ENCODE measurements around the gene MYO19. TPM values are rescaled to one million over a fixed set of nuclear protein-coding genes. Genes with fewer than 3 reads are reported as not detected.

Gene MYO19
- total and polyA plus RNA-seq, 2 of the 8 experiments (the other 6 are each of a cell fraction or from before 2014, with no cell fraction given): 126 to 163 TPM

- WGBS, 2 experiments (ENCODE audit: extremely low coverage in 1 of 2, insufficient coverage in 1 of 2, insufficient read length in 1 of 2, insufficient replicate concordance in 2 of 2, low coverage in 1 of 2, low lambda C conversion rate in 2 of 2, missing lambda C conversion rate in 1 of 2): 97% methylated on average over 3 of the region's 3 CpGs; no CpG with 5 or more reads in 1 of the 2 experiments
- no peak overlapping the region for H2BK120ac ChIP-seq (replicated peaks; ENCODE audit: low read depth, low read length)
- no peak overlapping the region for H3K4ac ChIP-seq (replicated peaks; ENCODE audit: insufficient read length, low read depth, low read length)
- DNase-seq (ENCODE audit: low read depth in 1 of 2, low spot score in 2 of 2) (no peak), FAIRE-seq (no peak)
- H3K36me3 ChIP-seq (ENCODE audit: control insufficient read depth in 2 of 4, insufficient read depth in 4 of 4, low read length in 3 of 4): peaks cover 5 to 26% (median 8%) of the 10 kb centered on the region in 4 experiments; a peak in 6 of 8 replicates
- no peak overlapping the region for H3K23ac ChIP-seq (ENCODE audit: insufficient read length)
- no peaks in the 10 kb centered on the region; the same call in 1 of the 2 replicates for H3K79me1 ChIP-seq (ENCODE audit: low read depth, low read length)
- H3K56ac ChIP-seq (replicated peaks; ENCODE audit: insufficient read length, low read depth, low read length): no peak overlapping the region
- ChIA-PET POLR2A (ENCODE audit: partially characterized antibody) (interaction anchor here (1.0 kb wide), 1 partner anchor 19 kb away, joined by 4 read pairs; no protein-coding TSS in a partner anchor), CTCF (ENCODE audit: partially characterized antibody) (no interaction called here)
- no peak overlapping the region for H2BK20ac ChIP-seq (ENCODE audit: low read length)
- H4K91ac ChIP-seq (replicated peaks; ENCODE audit: insufficient read length, low read length): no peak overlapping the region
- no peaks in the 10 kb centered on the region; a peak in 1 of 7 replicates for H3K4me1 ChIP-seq (replicated peaks in 1 of 4; ENCODE audit: control insufficient read depth in 3 of 4, insufficient read depth in 4 of 4, low read length in 3 of 4)
- H2AK5ac ChIP-seq (ENCODE audit: low read depth, low read length): no peak overlapping the region
- no peak overlapping the region for H3K4me2 ChIP-seq (ENCODE audit: insufficient read depth in 1 of 2, low read depth in 2 of 2, low read length in 2 of 2)
- H2AFZ ChIP-seq (ENCODE audit: low read length): no peak overlapping the region
- no peaks in the 10 kb centered on the region for H3K27me3 ChIP-seq (replicated peaks in 1 of 4; ENCODE audit: control insufficient read depth in 3 of 4, extremely low read depth in 1 of 4, insufficient read depth in 3 of 4, low read length in 3 of 4)
- H3K23me2 ChIP-seq (ENCODE audit: low read depth, low read length): no peaks in the 10 kb centered on the region
- no peak overlapping the region for H2BK12ac ChIP-seq (ENCODE audit: low read depth, low read length)
- H3K4me3 ChIP-seq (ENCODE audit: extremely low read depth in 1 of 4, insufficient read depth in 2 of 4, low read depth in 3 of 4, low read length in 4 of 4): no peak overlapping the region
- H3K9me3 ChIP-seq (ENCODE audit: insufficient read depth in 2 of 2, low read depth in 1 of 2, low read length in 1 of 2): no peaks in the 10 kb centered on the region
- H3K79me2 ChIP-seq (ENCODE audit: control insufficient read depth in 1 of 2, insufficient read depth in 2 of 2, low read length in 2 of 2): peaks cover 0 to 65% of the 10 kb centered on the region in 2 experiments; a peak in 2 of 4 replicates
- no peak overlapping the region for H4K5ac ChIP-seq (ENCODE audit: insufficient read length, low read depth, low read length)
- no peak overlapping the region for H4K8ac ChIP-seq (ENCODE audit: extremely low read depth, insufficient read depth, low read length)
- H3K9ac ChIP-seq (replicated peaks in 1 of 4; ENCODE audit: extremely low read depth in 1 of 4, low read depth in 3 of 4, low read length in 3 of 4): no peak overlapping the region
- no peak overlapping the region for H3K14ac ChIP-seq (ENCODE audit: insufficient read length)
- no peak overlapping the region for H3K18ac ChIP-seq (ENCODE audit: extremely low read depth, low read length)
- no peak overlapping the region for H2BK15ac ChIP-seq (ENCODE audit: low read length)
- no peak overlapping the region for H3K27ac ChIP-seq (ENCODE audit: low read depth, low read length)
- H4K20me1 ChIP-seq (replicated peaks in 1 of 2; ENCODE audit: control insufficient read depth in 1 of 2, insufficient read depth in 2 of 2, low read length in 2 of 2): peaks cover 3% of the 10 kb centered on the region in 2 experiments
- H2BK5ac ChIP-seq (ENCODE audit: low read depth, low read length): no peak overlapping the region
- TF ChIP-seq POU5F1 (IDR thresholded peaks at IDR 0.05; ENCODE audit: low read depth, low read length): no peak
- no peak for TF ChIP-seq CHD1 (IDR thresholded peaks at IDR 0.05; ENCODE audit: low read depth, low read length)
- no peak for TF ChIP-seq CTCF (IDR thresholded peaks at IDR 0.05; ENCODE audit: control extremely low read depth in 1 of 3, insufficient read depth in 1 of 3, low read depth in 1 of 3, low read length in 3 of 3)
- no peak for TF ChIP-seq ATF3 (IDR thresholded peaks at IDR 0.05; ENCODE audit: insufficient read depth, low read depth, low read length)
- no peak for TF ChIP-seq ASH2L (IDR thresholded peaks at IDR 0.05; ENCODE audit: low read length)
- no peak for TF ChIP-seq SP4 (IDR thresholded peaks at IDR 0.05; ENCODE audit: low read length)
- no peak for TF ChIP-seq TEAD4 (IDR thresholded peaks at IDR 0.05; ENCODE audit: low read depth, low read length)
- no peak for TF ChIP-seq CEBPB (IDR thresholded peaks at IDR 0.05; ENCODE audit: low read depth, low read length)
- no peak for TF ChIP-seq PHF8 (conservative IDR thresholded peaks at IDR 0.05; ENCODE audit: low read depth, low read length)
- no peak for TF ChIP-seq ATF2 (IDR thresholded peaks at IDR 0.05; ENCODE audit: low read length)
These were observed 18.8 kb upstream of the MYO19 start for GRCh38 chr17:36553459-36553858.

All from H1 (cell line).